Loucy (cell line): ENCODE measurements around the gene CELA1.

ENCODE experiments used
- CTCF ChIP-seq: fragments of 200-600 bp; sonication (generic); conservative IDR thresholded peaks from 2 replicates; pipeline ENCODE4 v1.5.1; 2014; ENCODE audit warnings: mild to moderate bottlenecking, antibody characterized with exemption, low read length
- EZH2phosphoT487 ChIP-seq: fragments of 200-600 bp; IDR thresholded peaks from 2 replicates; pipeline ENCODE4 v1.6.1; 2018; ENCODE audit warnings: antibody characterized with exemption, mild to moderate bottlenecking, moderate library complexity, borderline replicate concordance

GRCh38 chr12:51379571-51379970 lies 33.1 kb upstream of the CELA1 start:
- TF ChIP-seq CTCF (no peak), EZH2phosphoT487 (no peak)
